Measurements from ENCODE around the gene TRIM66.

GRCh38 chr11:8612522-8612921 is 69.9 kb downstream of the TRIM66 start:
- TF ChIP-seq, protein P1, sequence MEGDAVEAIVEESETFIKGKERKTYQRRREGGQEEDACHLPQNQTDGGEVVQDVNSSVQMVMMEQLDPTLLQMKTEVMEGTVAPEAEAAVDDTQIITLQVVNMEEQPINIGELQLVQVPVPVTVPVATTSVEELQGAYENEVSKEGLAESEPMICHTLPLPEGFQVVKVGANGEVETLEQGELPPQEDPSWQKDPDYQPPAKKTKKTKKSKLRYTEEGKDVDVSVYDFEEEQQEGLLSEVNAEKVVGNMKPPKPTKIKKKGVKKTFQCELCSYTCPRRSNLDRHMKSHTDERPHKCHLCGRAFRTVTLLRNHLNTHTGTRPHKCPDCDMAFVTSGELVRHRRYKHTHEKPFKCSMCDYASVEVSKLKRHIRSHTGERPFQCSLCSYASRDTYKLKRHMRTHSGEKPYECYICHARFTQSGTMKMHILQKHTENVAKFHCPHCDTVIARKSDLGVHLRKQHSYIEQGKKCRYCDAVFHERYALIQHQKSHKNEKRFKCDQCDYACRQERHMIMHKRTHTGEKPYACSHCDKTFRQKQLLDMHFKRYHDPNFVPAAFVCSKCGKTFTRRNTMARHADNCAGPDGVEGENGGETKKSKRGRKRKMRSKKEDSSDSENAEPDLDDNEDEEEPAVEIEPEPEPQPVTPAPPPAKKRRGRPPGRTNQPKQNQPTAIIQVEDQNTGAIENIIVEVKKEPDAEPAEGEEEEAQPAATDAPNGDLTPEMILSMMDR (conservative IDR thresholded peaks at IDR 0.05 in 1 of 2, IDR thresholded peaks at IDR 0.05 in 1 of 2; ENCODE audit: low read depth in 1 of 2, low read length in 2 of 2) = no peak
- TF ChIP-seq EZH2 (IDR thresholded peaks at IDR 0.05; ENCODE audit: low read length, missing control alignments) = no peak

Measured in fibroblast of lung (primary cell).